GM18511 (cell line): Measurements from ENCODE around the gene CEBPG.

Source experiments
- ATAC-seq: cut with Tn5 transposase; IDR thresholded peaks from one replicate; pipeline ENCODE4 v1.9.1; 2021; ENCODE audit warnings: mild to moderate bottlenecking, moderate library complexity; ENCODE audit not compliant: unreplicated experiment

Gene CEBPG

DNA sequence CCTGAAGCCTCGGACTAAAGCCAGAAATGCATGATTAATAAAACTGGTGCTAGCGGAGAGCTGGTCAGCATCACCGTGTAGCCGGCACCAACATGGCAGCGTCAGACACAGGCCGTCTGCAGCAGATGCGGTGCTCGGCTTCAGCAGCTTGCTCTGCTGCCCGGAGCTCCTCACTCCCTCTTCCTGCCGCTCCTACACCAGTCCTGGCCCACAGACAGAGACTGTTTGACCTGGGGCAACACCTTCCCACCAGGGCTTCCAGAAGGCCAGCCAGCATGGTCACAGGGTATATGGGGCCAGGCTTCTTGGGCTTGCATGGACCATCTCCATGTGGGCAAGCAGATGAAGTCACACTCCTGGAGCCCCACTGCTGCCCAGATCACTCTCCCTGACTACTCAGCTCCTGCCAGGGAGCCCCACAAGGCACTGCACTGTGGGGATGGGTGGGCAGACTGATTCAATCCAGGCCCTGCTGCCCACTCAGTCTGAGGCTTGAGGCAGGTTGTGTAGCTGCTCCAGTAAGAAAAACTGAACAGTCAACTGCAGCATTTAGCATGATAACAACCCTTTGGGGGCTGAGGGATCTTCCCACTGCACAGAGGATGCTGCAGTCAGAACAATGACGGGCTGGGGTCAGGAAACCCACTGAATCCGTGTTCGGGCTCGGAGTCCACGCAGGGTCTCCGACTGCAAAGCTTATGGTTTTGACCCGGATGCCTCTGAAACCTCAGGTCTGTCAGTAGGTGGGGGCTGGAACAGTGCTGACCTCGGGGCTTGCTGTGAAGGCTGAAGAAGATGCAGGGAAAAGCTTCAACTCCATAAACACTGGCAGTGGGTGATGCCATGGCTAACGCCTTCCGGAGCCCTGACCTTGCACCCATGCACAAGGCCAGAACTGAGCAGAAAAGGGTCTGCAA lies 45.6 kb downstream of the CEBPG start:
- no peak for ATAC-seq

DNA sequence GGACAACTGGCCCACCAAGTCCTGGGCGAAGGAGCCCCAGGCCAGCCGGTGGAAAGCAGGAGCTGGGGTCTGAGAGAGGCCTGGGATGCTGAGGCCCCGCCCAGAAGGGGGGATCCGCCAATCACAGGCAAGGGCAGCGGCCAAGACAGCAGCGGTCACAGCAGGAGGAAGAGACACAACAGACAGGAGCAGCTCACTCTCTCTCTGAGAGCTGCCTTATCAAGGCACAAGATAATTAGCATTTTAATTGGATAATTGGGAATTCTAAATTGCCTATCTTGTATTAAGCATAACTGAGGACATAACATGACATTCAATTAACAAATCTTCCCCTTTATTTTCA lies 46.2 kb downstream of the CEBPG start:
- ATAC-seq, result no peak

DNA sequence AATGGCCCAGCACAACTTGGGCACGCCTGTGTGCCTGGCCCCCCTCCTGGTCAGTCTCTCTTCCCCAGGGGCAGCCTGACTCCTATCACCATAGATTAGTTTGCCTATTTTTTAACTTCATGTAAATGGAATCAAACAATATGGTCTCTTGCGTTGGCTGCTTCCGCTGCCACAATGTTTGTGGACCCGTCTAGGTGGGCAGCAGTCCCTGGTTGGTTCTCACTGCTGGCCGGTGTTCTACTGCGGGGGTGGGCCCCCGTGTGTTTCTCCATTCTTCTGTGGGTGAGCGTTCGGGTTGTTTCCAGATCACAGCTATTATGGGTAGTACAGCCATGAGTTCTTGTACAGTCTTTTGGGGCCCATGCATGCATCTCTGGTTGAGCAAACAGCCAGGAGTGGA lies 47.3 kb downstream of the CEBPG start:
- no peak for ATAC-seq

DNA sequence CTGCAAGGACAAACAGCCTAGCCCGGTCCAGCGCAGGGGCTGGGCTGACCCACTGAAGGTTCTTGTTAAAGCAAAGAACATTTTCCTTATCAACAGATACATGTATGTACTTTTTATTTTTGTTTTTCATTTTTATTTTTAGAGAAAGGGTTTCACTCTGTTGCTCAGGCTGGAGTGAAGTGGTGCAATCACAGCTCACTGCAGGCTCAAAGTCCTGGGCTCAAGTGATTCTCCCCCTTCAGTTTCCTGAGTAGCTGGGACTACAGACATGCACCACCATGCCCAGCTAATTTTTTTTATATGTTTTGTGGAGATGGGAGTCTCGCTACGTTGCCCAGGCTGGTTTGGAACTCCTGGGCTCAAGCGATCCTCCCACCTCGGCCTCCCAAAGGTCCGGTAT lies 47.9 kb downstream of the CEBPG start:
- ATAC-seq, result no peak

DNA sequence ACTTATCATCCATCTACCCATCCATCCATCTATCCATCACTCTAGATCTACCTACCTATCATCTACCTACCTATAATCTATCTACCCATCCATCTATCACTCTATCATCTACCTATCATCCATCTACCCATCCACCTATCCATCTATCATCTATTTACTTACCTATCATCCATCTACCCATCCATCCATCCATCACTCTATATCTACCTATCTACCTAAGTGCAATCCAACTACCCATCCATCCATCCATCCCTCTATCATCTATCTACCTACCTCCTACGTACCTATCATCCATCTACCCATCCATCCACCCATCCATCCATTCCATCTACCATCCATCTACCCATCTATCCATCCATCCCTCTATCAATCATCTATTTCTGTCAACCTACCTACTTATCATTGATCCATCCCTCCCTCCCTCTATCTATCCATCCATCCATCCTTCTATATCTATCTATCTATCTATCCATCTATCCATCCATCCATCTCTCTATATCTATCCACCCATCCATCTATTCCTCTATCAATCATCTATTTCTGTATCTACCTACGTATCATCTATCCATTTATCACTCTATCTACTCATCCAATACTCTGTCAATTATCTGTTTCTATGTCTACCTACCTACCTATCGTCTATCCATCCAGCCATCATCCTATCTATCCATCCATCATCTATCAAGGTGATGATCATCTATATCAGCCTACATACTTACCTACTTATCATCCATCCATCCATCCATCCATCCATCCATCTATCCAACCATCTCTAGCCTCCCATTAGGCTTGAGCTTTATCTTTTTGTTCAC lies 49.1 kb downstream of the CEBPG start:
- ATAC-seq, result no peak

DNA sequence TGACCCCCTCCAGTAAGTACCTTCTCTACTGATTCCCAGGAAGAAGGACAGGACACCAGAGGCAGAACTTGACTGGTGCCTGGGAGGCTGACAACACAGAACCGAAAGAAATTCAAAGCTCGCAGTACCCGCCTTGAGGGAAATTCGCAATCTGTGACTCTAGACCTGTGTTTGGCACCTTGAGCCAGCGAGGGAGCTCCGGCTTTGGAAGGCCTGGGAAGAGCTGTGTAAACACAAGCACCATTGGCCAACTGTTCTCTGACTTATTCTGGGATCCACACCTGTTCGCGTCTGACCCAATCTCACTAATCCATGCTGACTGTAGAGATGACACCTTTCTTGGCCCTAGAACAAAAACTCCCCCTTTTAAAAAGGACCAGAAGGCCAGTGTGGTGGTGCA lies 50.7 kb downstream of the CEBPG start:
- ATAC-seq, result no peak

DNA sequence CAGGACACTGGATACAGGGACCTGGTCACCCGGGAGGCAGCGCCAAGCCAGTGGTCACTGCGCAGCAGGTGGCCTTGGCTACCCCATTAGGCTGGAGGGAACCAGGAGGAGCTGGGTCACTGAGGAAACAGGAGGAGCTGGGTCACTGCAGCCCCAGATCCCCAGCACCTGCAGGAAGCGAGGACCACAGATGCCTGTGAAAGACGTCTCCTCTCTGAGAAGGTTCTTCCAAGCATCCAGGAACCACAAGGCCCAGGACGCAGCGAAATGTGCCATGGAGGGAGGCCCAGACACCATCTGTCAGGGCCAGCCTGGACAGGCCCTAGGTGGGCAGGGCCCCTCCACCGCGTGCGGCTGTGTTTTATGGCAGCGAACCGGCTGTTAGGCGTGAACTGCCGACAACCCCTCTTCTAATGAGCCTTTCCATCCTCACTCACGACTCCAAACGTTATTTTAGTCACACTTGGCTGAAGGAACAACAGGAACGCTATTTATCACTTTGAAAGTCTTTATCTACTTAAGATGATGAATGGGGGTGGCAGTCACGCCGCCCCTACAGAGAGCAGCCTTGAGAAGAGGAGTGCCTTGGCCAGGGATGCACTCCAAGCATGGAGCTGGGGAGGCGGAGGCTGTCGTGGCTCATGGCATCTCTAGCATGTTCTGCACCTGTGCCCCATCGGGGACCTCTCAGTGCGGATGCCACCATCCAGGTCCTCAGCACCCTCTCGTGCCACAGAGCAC lies 53.3 kb downstream of the CEBPG start:
- ATAC-seq, result no peak

DNA sequence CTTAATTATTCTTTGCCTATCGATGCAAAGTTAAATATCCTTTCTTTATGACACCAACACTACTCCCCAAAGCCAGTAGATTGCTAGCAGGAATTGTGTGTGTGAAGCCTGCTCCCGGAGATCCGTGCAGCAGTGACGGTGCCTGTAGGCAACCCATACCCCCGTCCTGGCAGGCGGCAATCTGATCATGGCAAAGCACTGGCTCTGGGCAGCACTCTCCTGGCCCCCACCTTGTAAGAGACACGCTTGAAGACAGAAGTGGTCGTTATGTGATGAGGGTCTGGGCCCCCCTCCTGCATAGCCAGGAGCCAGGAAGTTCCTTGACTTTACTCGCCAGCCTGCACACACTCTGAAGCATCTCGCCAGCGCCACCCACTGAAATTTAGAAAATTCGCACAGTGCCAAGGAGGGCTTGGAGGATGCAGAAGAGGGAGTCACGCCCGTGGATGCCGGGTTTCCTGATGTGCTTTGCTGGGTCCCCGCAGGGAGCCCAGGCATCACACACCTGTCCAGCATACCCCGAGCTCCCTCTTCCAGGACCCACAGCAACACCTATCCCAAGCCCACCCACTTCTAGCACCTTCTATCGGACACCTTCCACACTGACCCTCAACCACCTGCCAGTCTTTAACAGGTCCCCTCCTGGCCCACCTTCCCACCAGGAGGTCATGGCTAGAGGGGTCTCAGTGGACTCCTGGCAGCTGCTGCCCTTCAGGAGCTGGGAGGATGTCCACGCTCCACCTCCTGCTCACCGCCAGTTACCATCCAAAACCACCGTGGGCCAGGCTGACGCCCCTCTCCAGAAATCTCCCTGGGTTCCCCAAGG lies 54.5 kb downstream of the CEBPG start:
- no peak for ATAC-seq

DNA sequence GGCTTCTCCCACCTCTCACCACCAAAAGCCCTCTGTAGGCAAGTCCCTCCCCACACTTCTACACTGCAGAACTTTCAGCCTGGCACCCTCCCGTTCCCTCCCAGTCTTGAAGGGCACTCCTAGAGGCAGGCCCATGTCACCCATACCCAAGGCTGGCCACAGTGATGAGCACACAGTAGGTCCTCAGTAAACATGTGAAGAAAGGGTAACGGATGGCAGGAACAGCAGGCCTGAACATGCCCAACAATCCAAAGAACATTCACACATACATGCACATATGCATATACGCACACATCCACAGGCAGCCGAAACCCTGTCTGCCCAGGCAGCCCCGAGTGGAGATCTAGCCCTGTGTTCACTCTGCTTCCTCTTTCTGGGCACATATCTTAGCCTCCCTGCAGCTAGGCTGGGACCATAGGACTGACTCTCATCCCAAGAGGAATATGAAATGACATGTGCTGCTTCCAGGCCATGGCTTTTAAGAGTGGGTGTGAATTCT lies 55.2 kb downstream of the CEBPG start:
- no peak for ATAC-seq

DNA sequence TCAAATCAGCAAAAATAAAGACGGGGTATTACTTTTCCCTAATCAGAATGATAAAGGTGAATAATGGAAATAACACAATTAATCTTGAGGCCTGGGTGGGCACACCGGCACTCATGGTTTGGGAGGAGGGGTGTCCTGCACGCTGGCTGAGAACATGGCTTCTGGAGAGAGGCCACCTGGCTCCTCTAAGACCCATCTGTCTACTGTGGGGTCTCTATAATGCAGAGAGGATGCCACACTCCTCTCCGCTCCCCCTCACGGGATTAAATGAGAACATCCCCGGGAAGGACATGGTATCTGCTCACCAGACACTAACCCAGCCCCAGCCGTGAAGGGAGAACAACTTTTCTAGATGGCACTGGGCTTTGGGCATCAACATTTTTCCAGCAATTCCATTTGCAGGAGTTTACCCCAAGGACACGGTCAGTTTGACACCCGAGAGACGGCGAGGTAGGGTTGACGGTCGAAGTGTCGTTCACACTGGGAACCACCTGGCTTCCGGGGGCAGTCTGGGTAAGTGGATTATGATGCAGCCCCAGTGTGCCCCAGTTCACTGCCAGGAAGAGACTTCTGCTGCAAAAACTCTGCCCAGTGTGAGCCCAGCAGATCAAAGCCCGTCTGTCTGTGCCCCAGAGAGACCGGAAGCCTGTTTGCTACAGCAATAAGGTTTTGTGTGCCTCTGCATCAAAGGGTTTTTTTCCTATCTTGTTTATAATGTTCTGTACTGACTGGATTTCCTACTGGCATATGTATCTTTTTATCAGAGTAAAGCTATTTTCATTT lies 56.6 kb downstream of the CEBPG start:
- no peak for ATAC-seq

DNA sequence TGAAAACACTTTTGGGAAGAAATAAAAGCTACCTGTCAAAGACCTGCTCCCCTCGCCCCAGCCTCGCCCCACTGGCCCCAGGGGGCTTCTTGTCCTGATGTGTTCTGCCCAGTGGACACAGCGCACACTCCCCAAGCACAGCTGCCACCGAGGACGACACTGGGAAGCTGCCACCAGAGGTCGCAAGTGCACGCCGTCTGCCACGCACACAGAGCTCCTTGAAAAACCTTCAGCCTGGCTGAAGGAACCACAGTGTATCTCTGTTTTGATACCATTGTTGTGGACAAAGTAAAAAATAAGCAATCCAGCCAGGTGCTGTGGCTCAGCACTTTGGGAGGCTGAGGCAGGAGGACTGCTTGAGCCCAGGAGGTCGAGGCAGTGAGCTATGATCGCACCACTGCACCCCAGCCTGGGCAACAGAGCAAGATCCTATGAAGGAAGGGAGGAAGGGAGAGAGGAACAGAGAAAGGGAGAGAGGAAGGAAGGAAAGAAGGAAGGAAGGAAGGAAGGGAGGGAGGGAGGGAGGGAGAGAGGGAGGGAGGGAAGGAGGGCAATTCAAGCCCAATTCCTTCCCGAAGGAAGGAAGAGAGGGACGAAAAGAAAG lies 57.3 kb downstream of the CEBPG start:
- ATAC-seq, result peak; percentile 76

DNA sequence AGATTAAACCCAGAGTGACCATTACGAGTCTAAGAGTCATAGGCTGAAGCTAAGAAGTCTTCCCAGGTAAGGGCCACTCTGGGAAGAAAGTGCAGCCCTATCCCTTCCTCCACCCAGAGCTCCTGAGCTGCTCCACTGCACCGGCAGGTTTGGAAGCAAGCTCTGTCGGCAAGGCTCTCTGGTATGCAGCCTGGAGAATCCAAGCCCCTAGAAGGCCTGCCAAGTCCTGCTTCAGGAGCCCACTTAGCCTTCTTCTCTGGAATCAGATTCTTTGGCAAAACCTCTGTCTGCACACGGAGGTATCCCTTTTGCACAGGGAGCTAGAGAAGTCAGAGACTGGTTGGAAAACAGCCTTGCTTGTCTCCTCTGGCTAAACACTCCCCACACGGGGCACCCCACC lies 58.5 kb downstream of the CEBPG start:
- ATAC-seq, result no peak
